Activated T-cell treated with anti-CD3 and anti-CD28 coated beads, Interleukin-2, amount 50 U/mL, for 4 hours (primary cell): ENCODE data around the gene RFX8. TPM values are rescaled to one million over a fixed set of nuclear protein-coding genes. Genes with fewer than 3 reads are reported as not detected.

ENCODE experiments used
- ATAC-seq, 2 donors: fragments of 200-7000 bp; cut with Tn5 transposase; one replicate each; pipeline ENCODE4 v1.10.0; 2021
- DNase-seq: peaks from one replicate; pipeline ENCODE4 v3.0.0-alpha.2; 2020
- H3K27me3 Mint-ChIP-seq: one replicate; pipeline ENCODE4 v1.8.0; 2021; ENCODE audit warnings: low read depth, mixed read lengths
- H3K36me3 Mint-ChIP-seq: one replicate; pipeline ENCODE4 v1.8.0; 2022; ENCODE audit warnings: mixed read lengths; ENCODE audit not compliant: insufficient read depth
- H3K4me1 Mint-ChIP-seq: one replicate; pipeline ENCODE4 v1.8.0; 2021; ENCODE audit warnings: low read depth, mixed read lengths
- H3K4me3 Mint-ChIP-seq: one replicate; pipeline ENCODE4 v1.8.0; 2021; ENCODE audit warnings: mild to moderate bottlenecking, moderate library complexity, mixed read lengths
- H3K9me3 Mint-ChIP-seq: one replicate; pipeline ENCODE4 v1.8.0; 2021; ENCODE audit warnings: mixed read lengths
- total RNA-seq, 3 donors: library from RNA; stranded (reverse); gene quantifications; one replicate each; pipeline ENCODE4 v1.2.1, GENCODE V29; 2021

Gene RFX8
- total RNA-seq, 3 donors from 2014 or later = not detected

DNA sequence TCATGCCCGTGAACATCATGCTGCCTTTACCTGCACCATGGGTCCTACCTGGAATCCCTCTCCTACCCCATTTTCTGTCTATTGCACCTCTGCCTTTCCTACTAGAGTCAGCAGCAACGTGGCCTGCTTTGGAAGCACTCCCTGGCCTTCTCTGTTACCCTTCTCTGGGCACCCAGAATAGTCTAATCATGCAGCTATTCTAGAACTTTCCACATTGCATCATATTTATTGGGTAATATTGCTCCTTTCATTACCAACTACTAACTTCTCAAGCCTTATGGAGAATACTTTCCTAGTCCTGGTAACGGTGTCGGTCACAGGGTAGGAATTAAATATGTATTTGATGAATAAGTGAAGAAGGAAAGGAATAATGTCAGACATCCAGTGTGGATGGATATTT is 54.3 kb downstream of the RFX8 start:
- Mint-ChIP-seq H3K36me3 (no peaks in the 10 kb centered on the region), H3K4me3 (no peak overlapping the region), H3K4me1 (no peaks in the 10 kb centered on the region), H3K9me3 (no peaks in the 10 kb centered on the region), H3K27me3 (no peaks in the 10 kb centered on the region)
- ATAC-seq (no peak), DNase-seq (no peak)

DNA sequence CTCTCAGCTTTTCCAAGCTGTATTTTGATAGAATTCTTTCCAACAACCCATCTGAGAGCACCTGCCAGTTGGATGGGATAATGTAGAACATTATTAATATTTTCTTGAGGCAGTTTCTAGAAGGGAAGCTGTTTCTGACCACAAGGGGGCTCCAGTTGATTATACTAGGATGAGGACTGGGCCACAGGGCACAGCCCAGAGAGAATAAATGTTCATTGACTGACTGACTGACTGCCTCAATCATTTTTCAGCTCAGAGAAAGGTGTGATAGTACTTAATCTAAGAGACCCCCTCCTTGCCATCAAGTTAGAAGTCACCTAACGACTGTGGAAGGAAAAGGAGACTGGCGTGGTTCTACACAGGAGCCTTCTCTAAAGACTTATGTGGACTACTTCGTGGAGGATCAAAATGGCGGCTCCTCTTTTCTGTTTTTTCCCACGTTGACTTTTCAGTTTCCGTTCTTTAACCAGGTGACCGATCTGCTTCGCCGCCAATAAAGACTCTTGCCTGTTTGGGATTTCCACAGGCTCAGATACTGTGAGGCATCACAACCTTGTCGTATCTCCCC is 55.7 kb downstream of the RFX8 start:
- peak; percentile 55 for DNase-seq
- Mint-ChIP-seq H3K36me3 (no peaks in the 10 kb centered on the region), H3K9me3 (peaks cover 4% of the 10 kb centered on the region), H3K4me3 (no peak overlapping the region), H3K27me3 (no peaks in the 10 kb centered on the region), H3K4me1 (no peaks in the 10 kb centered on the region)
- ATAC-seq = peak; percentile 69 to 74

DNA sequence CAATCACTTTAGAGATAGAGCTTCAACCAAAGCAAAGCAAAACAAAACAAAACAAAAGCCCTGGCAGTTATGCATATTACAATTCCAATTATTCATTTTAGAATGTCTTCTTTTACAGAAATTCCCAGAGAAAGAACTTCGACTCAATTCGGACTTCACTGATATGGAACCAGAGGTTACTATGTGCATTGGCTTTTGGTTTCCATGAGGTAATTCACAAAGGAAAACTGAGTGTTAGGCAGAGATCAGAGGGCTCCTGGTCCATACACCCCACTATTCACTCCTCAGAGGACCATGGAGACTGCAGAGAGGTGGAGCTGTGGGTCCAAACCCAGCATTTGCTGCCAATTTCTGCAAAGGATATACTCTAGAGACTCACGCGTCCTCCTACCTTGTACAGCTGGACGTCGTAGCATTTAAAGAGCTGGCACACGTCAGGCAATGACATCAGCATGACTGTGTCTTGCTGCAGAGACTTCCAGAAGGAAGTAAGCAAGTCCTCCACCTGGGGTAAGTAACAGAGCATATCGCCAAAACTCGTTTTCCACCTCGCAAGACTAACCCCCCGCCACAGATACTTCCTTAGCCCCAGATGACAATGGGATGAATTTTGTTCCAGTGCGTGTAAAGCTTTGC is 56.3 kb downstream of the RFX8 start:
- peaks cover 4% of the 10 kb centered on the region for H3K9me3 Mint-ChIP-seq
- H3K4me3 Mint-ChIP-seq = no peak overlapping the region
- H3K27me3 Mint-ChIP-seq = no peaks in the 10 kb centered on the region
- no peaks in the 10 kb centered on the region for H3K4me1 Mint-ChIP-seq
- DNase-seq (no peak), ATAC-seq (no peak)
- no peaks in the 10 kb centered on the region for H3K36me3 Mint-ChIP-seq

DNA sequence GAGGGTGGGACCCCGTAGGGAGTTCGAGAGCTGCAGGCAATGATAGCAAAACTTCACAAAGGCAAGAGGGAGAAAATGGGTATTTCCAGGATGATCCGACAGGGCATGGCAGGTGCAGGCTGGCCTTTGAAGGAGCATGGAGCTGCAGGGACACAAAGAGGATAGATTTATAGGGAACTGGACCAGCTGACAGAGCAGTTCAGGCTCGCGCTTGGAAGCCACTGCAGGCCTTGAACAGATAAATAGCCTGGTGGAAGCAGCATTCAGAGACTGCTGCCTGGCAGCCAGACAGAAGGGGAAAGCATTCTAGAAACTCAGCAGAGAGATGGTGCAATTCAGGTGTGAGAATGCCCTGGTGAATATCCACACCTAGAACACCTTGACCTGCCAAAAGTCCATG is 58.3 kb downstream of the RFX8 start:
- Mint-ChIP-seq H3K36me3 (no peaks in the 10 kb centered on the region), H3K9me3 (peaks cover 4% of the 10 kb centered on the region), H3K4me3 (no peak overlapping the region), H3K27me3 (peaks cover under 1% of the 10 kb centered on the region), H3K4me1 (no peaks in the 10 kb centered on the region)
- ATAC-seq (no peak), DNase-seq (no peak)

DNA sequence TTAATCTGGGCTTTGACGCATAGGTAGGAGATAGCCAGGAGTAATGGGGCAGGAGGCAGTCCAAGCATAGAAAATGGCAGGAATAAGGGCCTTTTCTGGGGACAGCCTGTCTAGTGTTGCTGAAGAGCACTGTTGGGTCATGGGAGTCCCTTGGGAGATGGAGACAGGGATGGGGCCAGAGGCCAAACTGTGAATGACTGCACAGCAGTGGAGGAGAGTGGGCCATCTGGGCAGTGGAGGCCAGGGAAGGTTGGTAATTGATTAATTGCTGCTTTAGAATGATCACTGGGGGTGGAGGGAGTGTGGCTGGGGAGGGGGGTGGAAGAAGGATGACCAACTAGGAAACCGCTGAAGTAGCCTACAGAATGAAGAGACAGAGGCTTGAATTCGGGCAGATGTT is 59.0 kb downstream of the RFX8 start:
- Mint-ChIP-seq H3K9me3 (peaks cover 4% of the 10 kb centered on the region), H3K4me3 (no peak overlapping the region), H3K36me3 (no peaks in the 10 kb centered on the region), H3K4me1 (no peaks in the 10 kb centered on the region), H3K27me3 (peaks cover 2% of the 10 kb centered on the region)
- ATAC-seq = no peak
- DNase-seq = no peak

DNA sequence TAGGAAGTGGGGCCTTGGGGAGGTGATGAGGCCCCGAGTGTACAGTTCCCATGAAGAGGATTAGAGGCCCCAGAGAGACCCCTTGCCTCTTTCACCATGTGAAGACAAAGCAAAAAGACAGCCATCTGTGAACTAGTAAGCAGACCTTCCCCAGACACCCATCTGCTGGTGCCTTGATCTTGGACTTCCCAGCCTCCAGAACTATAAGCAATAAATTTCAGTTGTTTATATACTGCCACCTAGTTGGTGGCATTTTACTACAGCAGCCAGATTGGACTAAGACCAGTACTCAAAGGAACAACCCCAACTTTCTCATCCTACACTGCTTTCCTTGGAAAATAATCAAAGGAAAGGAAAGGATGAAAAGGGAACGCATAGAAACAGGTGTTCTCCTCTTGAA is 59.7 kb downstream of the RFX8 start:
- no peaks in the 10 kb centered on the region for H3K36me3 Mint-ChIP-seq

DNA sequence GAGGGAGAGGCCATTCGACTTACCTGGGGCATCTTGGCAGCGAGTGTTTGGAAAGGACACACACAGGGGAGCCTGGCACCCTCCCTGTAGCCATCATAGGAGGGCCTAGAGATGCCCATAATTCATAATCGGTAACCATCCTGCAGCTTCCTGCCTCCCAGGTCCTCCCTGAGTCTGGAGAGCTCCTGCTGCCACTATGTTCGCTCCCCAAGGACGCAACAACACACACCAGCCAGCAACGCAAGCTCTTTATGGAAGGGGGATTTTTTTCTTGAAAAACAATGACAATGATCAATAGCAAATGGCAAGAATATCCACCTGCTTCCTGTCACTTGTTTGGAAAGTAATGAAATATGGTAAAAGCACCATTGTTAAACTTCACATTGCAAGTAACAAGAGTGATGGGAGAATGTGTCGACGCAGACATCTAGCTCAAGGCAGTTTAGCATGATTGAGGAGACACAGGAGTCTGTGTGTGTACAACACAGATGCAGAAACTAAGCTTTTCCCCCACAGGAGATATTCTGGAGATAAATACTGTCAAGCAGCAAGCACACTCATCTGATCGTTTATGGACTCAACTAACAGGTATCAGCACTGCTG is 62.7 kb downstream of the RFX8 start:
- no peak for ATAC-seq
- H3K4me1 Mint-ChIP-seq = no peaks in the 10 kb centered on the region

More for the DNA sequence above, 59.7 kb downstream of the RFX8 start:
- Mint-ChIP-seq H3K4me1 (no peaks in the 10 kb centered on the region), H3K27me3 (peaks cover 2% of the 10 kb centered on the region), H3K4me3 (no peak overlapping the region), H3K9me3 (peaks cover 4% of the 10 kb centered on the region)
- ATAC-seq (no peak), DNase-seq (no peak)

DNA sequence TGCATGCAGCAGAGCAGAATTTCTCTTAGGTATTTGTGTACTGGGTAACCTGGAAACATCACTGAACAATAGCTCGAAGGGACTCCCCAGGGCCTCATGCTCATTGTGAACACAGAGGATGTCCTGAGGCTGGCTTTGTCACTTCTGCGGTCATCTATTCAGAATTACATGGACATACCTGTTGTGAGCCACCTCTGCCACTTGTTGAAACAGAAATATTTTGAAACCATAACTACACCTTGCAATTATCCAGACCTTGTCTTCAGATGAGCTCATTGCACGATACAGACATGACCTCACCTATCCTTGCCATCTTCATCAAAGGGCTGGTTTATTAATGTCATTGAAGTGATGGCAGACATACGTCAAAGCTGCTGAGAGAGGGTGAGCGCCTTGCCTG is 64.2 kb downstream of the RFX8 start:
- ATAC-seq (no peak), DNase-seq (no peak)
- H3K9me3 Mint-ChIP-seq = peaks cover 4% of the 10 kb centered on the region
- peaks cover 2% of the 10 kb centered on the region for H3K27me3 Mint-ChIP-seq
- H3K4me1 Mint-ChIP-seq = no peaks in the 10 kb centered on the region
- H3K36me3 Mint-ChIP-seq = no peaks in the 10 kb centered on the region
- no peak overlapping the region for H3K4me3 Mint-ChIP-seq

More for the DNA sequence above, 62.7 kb downstream of the RFX8 start:
- DNase-seq = no peak
- peaks cover 4% of the 10 kb centered on the region for H3K9me3 Mint-ChIP-seq
- no peaks in the 10 kb centered on the region for H3K36me3 Mint-ChIP-seq
- H3K27me3 Mint-ChIP-seq = peaks cover 2% of the 10 kb centered on the region
- H3K4me3 Mint-ChIP-seq = no peak overlapping the region

DNA sequence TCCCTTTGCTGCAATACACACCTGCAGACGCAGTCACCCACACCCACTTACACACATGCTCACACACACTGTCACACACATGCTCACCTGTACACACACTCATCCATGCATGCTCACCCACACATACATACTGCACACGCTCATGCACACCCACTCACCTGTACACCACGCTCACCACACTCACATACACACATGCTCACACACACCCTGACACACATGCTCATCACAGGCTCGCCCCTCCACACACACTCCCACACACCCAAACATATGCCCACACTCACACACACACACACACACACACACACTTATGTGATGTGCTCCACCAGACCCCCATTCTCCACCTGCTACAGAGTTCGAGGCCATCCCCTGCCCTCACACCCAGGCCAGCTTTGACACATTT is 64.8 kb downstream of the RFX8 start:
- ATAC-seq = no peak
- H3K9me3 Mint-ChIP-seq = peaks cover 4% of the 10 kb centered on the region
- no peaks in the 10 kb centered on the region for H3K36me3 Mint-ChIP-seq
- H3K4me3 Mint-ChIP-seq = no peak overlapping the region
- DNase-seq = no peak
- H3K27me3 Mint-ChIP-seq = peaks cover 2% of the 10 kb centered on the region
- no peaks in the 10 kb centered on the region for H3K4me1 Mint-ChIP-seq

DNA sequence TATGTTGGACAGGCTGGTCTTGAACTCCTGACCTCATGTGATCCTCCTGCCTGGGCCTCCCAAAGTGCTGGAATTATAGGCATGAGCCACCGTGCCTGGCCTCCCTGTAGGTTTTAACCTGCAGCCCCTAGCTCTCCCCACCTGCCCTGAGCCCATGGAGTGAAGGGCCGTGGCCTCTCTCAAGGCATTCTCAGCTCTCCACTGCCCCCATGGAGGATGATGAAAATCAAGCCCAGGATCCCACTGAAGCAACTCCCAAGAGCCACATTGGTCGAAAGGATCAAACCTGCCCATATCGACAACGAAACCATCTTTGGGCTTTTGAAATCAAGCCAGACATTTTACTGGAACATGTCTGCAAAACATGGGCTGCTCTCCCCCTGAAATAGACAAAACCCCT is 65.2 kb downstream of the RFX8 start:
- Mint-ChIP-seq H3K4me3 (no peak overlapping the region), H3K27me3 (peaks cover 2% of the 10 kb centered on the region), H3K36me3 (no peaks in the 10 kb centered on the region), H3K9me3 (peaks cover under 1% of the 10 kb centered on the region), H3K4me1 (no peaks in the 10 kb centered on the region)
- no peak for DNase-seq
- ATAC-seq = no peak

DNA sequence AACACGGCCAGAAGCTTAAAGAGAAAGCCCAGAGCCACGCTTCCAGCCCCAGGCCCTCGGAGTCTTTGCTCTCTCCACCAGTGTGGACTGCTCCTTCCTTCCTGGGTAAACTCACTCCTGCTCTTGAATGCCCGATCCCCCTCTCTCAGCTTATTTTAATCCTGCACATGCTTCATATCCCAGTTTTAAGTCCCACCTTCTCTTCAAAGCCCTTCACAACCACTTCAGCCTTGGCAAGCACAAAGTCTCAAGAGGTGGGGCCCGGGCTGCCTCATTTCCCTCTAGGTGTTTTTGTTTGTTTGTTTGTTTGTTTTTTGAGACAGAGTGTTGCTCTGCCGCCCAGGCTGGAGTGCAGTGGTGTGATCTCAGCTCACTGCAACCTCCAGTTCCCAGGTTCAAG is 66.0 kb downstream of the RFX8 start:
- no peak for ATAC-seq
- no peak for DNase-seq
- no peaks in the 10 kb centered on the region for H3K4me1 Mint-ChIP-seq
- H3K36me3 Mint-ChIP-seq = no peaks in the 10 kb centered on the region
- no peak overlapping the region for H3K4me3 Mint-ChIP-seq
- peaks cover 2% of the 10 kb centered on the region for H3K27me3 Mint-ChIP-seq
- no peaks in the 10 kb centered on the region for H3K9me3 Mint-ChIP-seq

DNA sequence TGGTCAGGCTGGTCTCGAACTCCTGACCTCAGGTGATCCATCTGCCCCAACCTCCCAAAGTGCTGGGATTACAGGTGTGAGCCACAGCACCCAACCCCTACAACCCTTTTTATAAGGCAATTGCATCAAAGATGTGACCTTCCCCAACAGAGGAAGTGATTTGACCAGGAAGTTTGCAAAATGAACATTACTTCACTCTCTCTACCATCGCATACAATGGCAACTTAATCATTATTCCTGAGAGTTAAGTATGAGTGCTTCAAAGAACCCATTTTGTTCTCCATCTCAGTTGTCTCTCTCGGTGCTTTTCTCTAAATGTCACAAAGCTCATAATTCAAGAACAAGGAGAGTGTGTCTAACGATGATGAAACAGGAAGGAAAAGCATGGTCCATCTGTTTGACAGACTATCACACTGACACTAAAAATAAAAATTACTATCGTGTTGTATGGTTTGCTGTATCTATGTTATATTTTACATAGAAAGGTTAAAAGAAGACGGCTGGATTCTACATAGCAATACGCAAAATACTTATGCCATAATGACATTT is 69.5 kb downstream of the RFX8 start:
- ATAC-seq = no peak
- H3K36me3 Mint-ChIP-seq = no peaks in the 10 kb centered on the region
- no peak overlapping the region for H3K4me3 Mint-ChIP-seq
- no peaks in the 10 kb centered on the region for H3K9me3 Mint-ChIP-seq
- no peaks in the 10 kb centered on the region for H3K4me1 Mint-ChIP-seq
- DNase-seq = no peak
- no peaks in the 10 kb centered on the region for H3K27me3 Mint-ChIP-seq

DNA sequence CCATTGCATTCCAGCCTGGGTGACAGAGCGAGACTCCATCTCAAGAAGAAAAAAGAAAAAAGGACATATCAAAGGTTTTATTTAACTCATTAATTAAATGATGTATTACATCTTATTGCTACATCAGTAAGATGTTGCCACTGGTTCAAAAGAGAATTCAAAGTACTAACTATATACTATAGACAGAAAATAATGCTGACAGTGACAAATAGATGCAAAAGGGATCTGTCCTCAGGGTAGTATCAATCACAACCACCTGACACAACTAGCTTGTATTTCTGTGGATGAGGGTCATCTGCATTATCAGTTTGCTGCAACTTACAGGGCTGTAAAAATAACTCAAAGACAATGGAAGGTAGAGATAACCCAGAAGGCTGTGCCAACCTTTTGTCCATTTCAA is 71.2 kb downstream of the RFX8 start:
- no peak for DNase-seq
- Mint-ChIP-seq H3K9me3 (no peaks in the 10 kb centered on the region), H3K4me3 (no peak overlapping the region), H3K27me3 (peaks cover 3% of the 10 kb centered on the region), H3K36me3 (no peaks in the 10 kb centered on the region), H3K4me1 (no peaks in the 10 kb centered on the region)
- ATAC-seq = no peak

DNA sequence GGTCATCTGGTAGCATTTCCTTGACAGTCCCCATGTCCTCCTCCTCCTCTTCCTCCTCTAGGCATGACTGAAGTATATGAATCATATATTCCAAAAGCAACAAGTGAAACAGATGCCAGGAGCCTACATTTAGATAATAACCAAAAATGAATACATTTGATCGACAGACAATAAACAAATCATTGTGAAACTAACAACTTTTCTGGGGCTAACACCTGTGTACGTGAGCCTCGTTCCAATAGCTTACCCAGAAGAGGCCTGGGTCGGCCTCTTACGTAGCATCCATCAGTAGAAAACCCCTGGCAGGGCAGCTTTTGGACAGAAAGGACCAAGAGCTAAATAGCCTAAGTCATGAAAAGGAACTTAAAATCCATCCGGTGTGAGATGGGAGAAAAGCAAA is 72.3 kb downstream of the RFX8 start:
- no peaks in the 10 kb centered on the region for H3K4me1 Mint-ChIP-seq
- H3K36me3 Mint-ChIP-seq = no peaks in the 10 kb centered on the region
- H3K4me3 Mint-ChIP-seq = no peak overlapping the region
- peaks cover 9% of the 10 kb centered on the region for H3K27me3 Mint-ChIP-seq
- ATAC-seq = no peak
- H3K9me3 Mint-ChIP-seq = no peaks in the 10 kb centered on the region
- no peak for DNase-seq

DNA sequence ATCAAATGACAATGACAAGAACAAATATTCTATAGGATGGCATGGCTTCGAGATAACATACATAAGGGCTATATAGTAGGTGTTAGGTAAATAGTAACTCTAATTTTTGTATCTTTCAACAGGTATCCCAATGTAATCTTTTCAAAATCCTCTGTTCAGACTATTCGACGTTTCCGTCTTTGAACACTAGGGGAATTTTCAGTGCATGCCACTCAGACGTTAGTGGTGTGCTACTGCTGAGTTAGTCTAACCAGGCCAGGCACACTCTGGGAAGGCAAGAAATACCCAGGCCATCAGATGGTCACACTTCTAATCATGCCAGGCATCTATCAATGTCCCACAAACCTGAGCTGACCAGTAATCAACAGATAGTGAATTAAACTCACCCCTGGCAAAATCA is 73.0 kb downstream of the RFX8 start:
- no peaks in the 10 kb centered on the region for H3K4me1 Mint-ChIP-seq
- DNase-seq (no peak), ATAC-seq (no peak)
- H3K4me3 Mint-ChIP-seq = no peak overlapping the region
- H3K9me3 Mint-ChIP-seq = no peaks in the 10 kb centered on the region
- H3K36me3 Mint-ChIP-seq = no peaks in the 10 kb centered on the region
- H3K27me3 Mint-ChIP-seq = peaks cover 11% of the 10 kb centered on the region
